Left ventricle myocardium inferior (tissue), 1 donor: ENCODE measurements around the gene TNIK. TPM values are rescaled to one million over a fixed set of nuclear protein-coding genes. Genes with fewer than 3 reads are reported as not detected.

Source experiments
- DNase-seq: peaks from one replicate; pipeline ENCODE4 v3.0.0-alpha.2; 2020
- H3K27ac ChIP-seq: fragments of 200-600 bp; replicated peaks from 2 replicates; pipeline ENCODE4 v1.8.0; 2021
- H3K27me3 ChIP-seq: fragments of 200-600 bp; 2 replicates; pipeline ENCODE4 v1.8.0; 2021; ENCODE audit warnings: low read depth
- H3K36me3 ChIP-seq: fragments of 200-600 bp; 2 replicates; pipeline ENCODE4 v1.8.0; 2021
- H3K4me1 ChIP-seq: fragments of 200-600 bp; 2 replicates; pipeline ENCODE4 v1.8.0; 2021
- H3K4me3 ChIP-seq: fragments of 200-600 bp; 2 replicates; pipeline ENCODE4 v1.8.0; 2021; ENCODE audit warnings: mild to moderate bottlenecking, moderate library complexity
- H3K9me3 ChIP-seq: fragments of 200-600 bp; replicated peaks from 2 replicates; pipeline ENCODE4 v1.8.0; 2021
- CTCF ChIP-seq: fragments of 200-600 bp; IDR thresholded peaks from 2 replicates; pipeline ENCODE4 v1.8.0; 2021; ENCODE audit warnings: antibody characterized with exemption, mild to moderate bottlenecking, borderline replicate concordance
- intact Hi-C: fragments of 100-400 bp; cut with micrococcal nuclease; formaldehyde crosslinking; loops from one replicate; pipeline ENCODE4 v1.11.0; 2022
- total RNA-seq: library from RNA; stranded (reverse); fragmentation: NEBNext Ultra II Directional; extraction: Animal tissue kit (Norgen Biotek cat#: 25700); gene quantifications from one replicate; pipeline ENCODE4 v1.2.1, GENCODE V29; 2021
- donor health status: DM: no; HTN: yes; CAD: no; lungs with severe emphysema.

The TNIK gene
- total RNA-seq, 1 donor from 2014 or later, result 28.6 TPM

DNA sequence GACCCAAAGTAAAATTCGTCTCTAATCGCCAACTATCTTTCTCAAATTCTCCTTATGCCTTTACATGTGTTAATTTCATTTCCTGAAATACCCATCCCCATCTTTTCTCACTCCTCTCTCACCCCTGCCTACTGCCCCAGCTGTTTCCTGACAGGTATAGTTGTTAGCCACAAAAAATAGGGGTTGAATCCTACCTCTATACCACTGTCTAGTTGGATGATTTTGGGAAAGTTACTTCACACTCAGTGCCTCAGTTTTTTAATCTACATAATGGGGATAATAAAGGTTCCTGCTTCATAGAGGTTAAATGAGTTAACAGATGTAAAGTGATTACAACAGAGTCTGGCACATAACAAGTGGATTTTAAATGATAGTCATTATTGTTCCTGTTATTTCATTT is 189.7 kb downstream of the TNIK start:
- H3K9me3 ChIP-seq, result peaks cover 9% of the 10 kb centered on the region
- TF ChIP-seq CTCF, result no peak
- H3K4me1 ChIP-seq, result peaks cover 52% of the 10 kb centered on the region
- H3K27ac ChIP-seq, result no peak overlapping the region
- no peak for DNase-seq
- intact Hi-C loops, result no loop called here
- no peak overlapping the region for H3K4me3 ChIP-seq
- H3K27me3 ChIP-seq, result no peaks in the 10 kb centered on the region
- H3K36me3 ChIP-seq, result no peaks in the 10 kb centered on the region

- intact Hi-C loops, result no loop called here
- Histone ChIP-seq H3K36me3 (no peaks in the 10 kb centered on the region), H3K27me3 (no peaks in the 10 kb centered on the region), H3K9me3 (peaks cover 9% of the 10 kb centered on the region), H3K4me1 (peaks cover 53% of the 10 kb centered on the region), H3K27ac (no peak overlapping the region), H3K4me3 (no peak overlapping the region)
- DNase-seq, result no peak
- no peak for TF ChIP-seq CTCF
Observed at GRCh38 chr3:171269542-171269941, 190.7 kb downstream of the TNIK start.

GRCh38 chr3:171268677-171269076 is 191.5 kb downstream of the TNIK start:
- no peaks in the 10 kb centered on the region for H3K27me3 ChIP-seq
- DNase-seq, result no peak
- H3K9me3 ChIP-seq, result peaks cover 9% of the 10 kb centered on the region
- H3K4me1 ChIP-seq, result peaks cover 53% of the 10 kb centered on the region
- TF ChIP-seq CTCF, result no peak
- no peak overlapping the region for H3K4me3 ChIP-seq
- no peaks in the 10 kb centered on the region for H3K36me3 ChIP-seq
- intact Hi-C loops, result no loop called here
- no peak overlapping the region for H3K27ac ChIP-seq

- no peak for TF ChIP-seq CTCF
- H3K4me3 ChIP-seq, result no peak overlapping the region
- peak overlapping the region; percentile 40 for H3K27ac ChIP-seq
- H3K27me3 ChIP-seq, result no peaks in the 10 kb centered on the region
- H3K9me3 ChIP-seq, result peaks cover 2% of the 10 kb centered on the region
- peaks cover 60% of the 10 kb centered on the region for H3K4me1 ChIP-seq
- intact Hi-C loops, result no loop called here
- no peaks in the 10 kb centered on the region for H3K36me3 ChIP-seq
- DNase-seq, result no peak
Observed at GRCh38 chr3:171267104-171267503, 193.1 kb downstream of the TNIK start.

GRCh38 chr3:171266740-171267073 is 193.5 kb downstream of the TNIK start:
- H3K4me3 ChIP-seq, result no peak overlapping the region
- H3K9me3 ChIP-seq, result no peaks in the 10 kb centered on the region
- no peak for TF ChIP-seq CTCF
- H3K36me3 ChIP-seq, result no peaks in the 10 kb centered on the region
- H3K27ac ChIP-seq, result peak overlapping the region; percentile 40
- intact Hi-C loops, result no loop called here
- no peak for DNase-seq
- peaks cover 64% of the 10 kb centered on the region for H3K4me1 ChIP-seq
- no peaks in the 10 kb centered on the region for H3K27me3 ChIP-seq
